HepG2 (cell line): Measurements from ENCODE around the gene FXYD6. TPM values are rescaled to one million over a fixed set of nuclear protein-coding genes. Genes with fewer than 3 reads are reported as not detected.

Experiments
- ATAC-seq: fragments of 200-7000 bp; cut with Tn5 transposase; 3 replicates; pipeline ENCODE4 v1.9.1; 2020; ENCODE audit warnings: mild to moderate bottlenecking, moderate library complexity
- BruUV-seq: library from RNA; stranded (reverse); fragments of 400-500 nt; replicated peaks from 2 replicates; lab custom pipeline; 2021; lab: Mats Ljungman, UMichigan
- CTCF ChIA-PET: fragments of 300-600 bp; formaldehyde crosslinking; extraction: SDS; loops from one replicate; lab custom pipeline; 2021; ENCODE audit warnings: low total read pairs, inconsistent platforms, low intra/inter-chr PET ratio; lab: Yijun Ruan, JAX
- POLR2A ChIA-PET: fragments of 350-600 bp; sonication (Branson Sonifier 250); formaldehyde crosslinking; loops from one replicate; lab custom pipeline; 2020; ENCODE audit warnings: antibody characterized with exemption, inconsistent platforms; lab: Yijun Ruan, JAX
- DNase-seq: peaks from one replicate; pipeline ENCODE4 v3.0.0-alpha.2; 2015; ENCODE audit warnings: low spot score
- FAIRE-seq: peaks from 3 replicates; lab custom pipeline; 2011; peaks lifted over from hg19 to GRCh38; lab: Jason Lieb, UNC
- H2AFZ ChIP-seq: one replicate; pipeline ENCODE4 v1.6.1; 2011; ENCODE audit warnings: low read length, inconsistent platforms
- H3K27ac ChIP-seq: fragments of 300-600 bp; 3 replicates; pipeline ENCODE4 v1.8.0; 2011; ENCODE audit warnings: mixed run types, mild to moderate bottlenecking, mixed read lengths, low read length, inconsistent platforms; ENCODE audit not compliant: insufficient read depth; ENCODE audit errors: extremely low read length
- H3K27me3 ChIP-seq, 2 experiments: fragments of 200-600 bp in 1 of 2; 2 replicates in 1 of 2; 3 replicates in 1 of 2; pipeline versions ENCODE4 v1.6.0 to v1.8.0; 2011; ENCODE audit warnings: low read length in 2 of 2, mild to moderate bottlenecking in 2 of 2, moderate library complexity in 2 of 2, inconsistent platforms in 1 of 2; ENCODE audit not compliant: insufficient read depth in 2 of 2, control insufficient read depth in 1 of 2
- H3K36me3 ChIP-seq, 2 experiments: fragments of 200-600 bp in 1 of 2; replicated peaks in 1 of 2; 2 replicates in 1 of 2; 3 replicates in 1 of 2; pipeline versions ENCODE4 v1.5.1 to v1.8.0; 2011; ENCODE audit warnings: low read length in 2 of 2, inconsistent platforms in 1 of 2; ENCODE audit not compliant: insufficient read depth in 2 of 2, control insufficient read depth in 1 of 2
- H3K4me1 ChIP-seq: 2 replicates; pipeline ENCODE4 v1.5.1; 2012; ENCODE audit warnings: low read length, inconsistent platforms; ENCODE audit not compliant: insufficient read depth
- H3K4me2 ChIP-seq: 2 replicates; pipeline ENCODE4 v1.6.0; 2011; ENCODE audit warnings: low read depth, low read length, inconsistent platforms
- H3K4me3 ChIP-seq, 3 experiments: fragments of 200-600 bp in 1 of 3; sonication (generic), shearing (Covaris generic) in 1 of 3; replicated peaks in 1 of 3; 2 replicates each; pipeline ENCODE4 v1.5.1; 2011 to 2016; ENCODE audit warnings: low read length in 3 of 3, inconsistent platforms in 2 of 3, low read depth in 2 of 3, mild to moderate bottlenecking in 2 of 3, control low read depth in 1 of 3, mixed read lengths in 1 of 3; ENCODE audit not compliant: insufficient read depth in 1 of 3
- H3K79me2 ChIP-seq: one replicate; pipeline ENCODE4 v1.6.1; 2011; ENCODE audit warnings: low read length, inconsistent platforms; ENCODE audit not compliant: insufficient read depth
- H3K9ac ChIP-seq: 2 replicates; pipeline ENCODE4 v1.6.0; 2011; ENCODE audit warnings: mild to moderate bottlenecking, low read depth, low read length, inconsistent platforms; ENCODE audit not compliant: insufficient read depth
- H3K9me3 ChIP-seq: 2 replicates; pipeline ENCODE4 v1.5.1; 2012; ENCODE audit warnings: mild to moderate bottlenecking, low read length
- H4K20me1 ChIP-seq: 2 replicates; pipeline ENCODE4 v1.6.0; 2011; ENCODE audit warnings: inconsistent platforms, mild to moderate bottlenecking, low read length, moderate library complexity; ENCODE audit not compliant: insufficient read depth
- ADNP ChIP-seq: sonication (generic); formaldehyde crosslinking; IDR thresholded peaks from 2 replicates; pipeline ENCODE4 v1.4.0; 2020; ENCODE audit warnings: missing genetic modification reagents
- ASH2L ChIP-seq: fragments of 300-600, 200-600 bp; sonication (generic); IDR thresholded peaks from 2 replicates; pipeline ENCODE4 v1.7.0; 2017; ENCODE audit warnings: low read depth, mild to moderate bottlenecking, moderate library complexity, mixed read lengths, low read length; ENCODE audit not compliant: insufficient read length
- GFI1 ChIP-seq: sonication (generic); formaldehyde crosslinking; IDR thresholded peaks from 2 replicates; pipeline ENCODE4 v1.5.0; 2020; ENCODE audit warnings: missing genetic modification reagents, mild to moderate bottlenecking, borderline replicate concordance
- NFRKB ChIP-seq: fragments of 450-650 bp; IDR thresholded peaks from 2 replicates; pipeline ENCODE4 v1.6.1; 2017
- NPAS2 ChIP-seq: sonication (generic); formaldehyde crosslinking; IDR thresholded peaks from 2 replicates; pipeline ENCODE4 v1.8.0; 2022; ENCODE audit warnings: mild to moderate bottlenecking, missing genetic modification reagents, borderline replicate concordance
- PAF1 ChIP-seq: IDR thresholded peaks from 2 replicates; pipeline ENCODE4 v1.6.1; 2016; ENCODE audit warnings: missing genetic modification reagents, missing compliant biosample characterization
- PHF21A ChIP-seq: sonication (generic); formaldehyde crosslinking; IDR thresholded peaks from 2 replicates; pipeline ENCODE4 v1.5.0; 2020; ENCODE audit warnings: mild to moderate bottlenecking, missing genetic modification reagents
- RFX5 ChIP-seq: IDR thresholded peaks from 2 replicates; pipeline ENCODE4 v1.6.1; 2011; ENCODE audit warnings: low read depth, low read length, improper control_type of control experiment
- TAF1 ChIP-seq: sonication (generic); formaldehyde crosslinking; IDR thresholded peaks from 2 replicates; pipeline ENCODE4 v1.4.0; 2020; ENCODE audit warnings: missing genetic modification reagents
- ZNF282 ChIP-seq: fragments of 450-650 bp; IDR thresholded peaks from 2 replicates; pipeline ENCODE4 v1.6.1; 2018; ENCODE audit not compliant: partially characterized antibody
- ZNF44 ChIP-seq: sonication (generic); formaldehyde crosslinking; IDR thresholded peaks from 2 replicates; pipeline ENCODE4 v1.5.1; 2020; ENCODE audit warnings: mild to moderate bottlenecking, missing genetic modification reagents
- WGBS: methylation state at CpG from one replicate; pipeline ENCODE4 v1.1.6; 2017; ENCODE audit warnings: low lambda C conversion rate; 5-methylcytosine and 5-hydroxymethylcytosine counted together
- in situ Hi-C: cut with HindIII; loops from 2 replicates; pipeline ENCODE4 v1.10.0; 2017; ENCODE audit warnings: low pct_unique_long_range_greater_than_20kb; ENCODE audit not compliant: extremely low pct_ligation_motif_present
- intact Hi-C: fragments of 100-400 bp; cut with micrococcal nuclease; formaldehyde crosslinking; loops from one replicate; pipeline ENCODE4 v1.10.0; 2022; ENCODE audit not compliant: unreplicated experiment
- polyA plus RNA-seq, 8 experiments: library from polyadenylated mRNA; depleted of rRNA in 3 of 8; stranded (reverse) in 7 of 8; unstranded in 1 of 8; fragments of >200 nt; fragmentation: Illumina TruSeq in 4 of 8; extraction: Trizol in 4 of 8; gene quantifications; 2 replicates each; pipeline versions ENCODE4 v1.2.1 to v1.2.3, GENCODE V29; 2011 to 2016; ENCODE audit warnings: low read depth in 4 of 8, missing spikeins in 1 of 8, mixed read lengths in 1 of 8; ENCODE audit not compliant: insufficient read depth in 1 of 8
- total RNA-seq, 5 experiments: library from RNA; depleted of rRNA; stranded (reverse); fragments of >200 nt; fragmentation: Illumina TruSeq; extraction: Trizol; gene quantifications; 2 replicates each; pipeline ENCODE4 v1.2.3, GENCODE V29; 2016; ENCODE audit warnings: low read depth in 1 of 5
- TF ChIP-seq, protein P1 (sequence below): sonication (generic); formaldehyde crosslinking; IDR thresholded peaks from 2 replicates; pipeline ENCODE4 v1.8.1; 2023; ENCODE audit warnings: mild to moderate bottlenecking, missing genetic modification reagents
- TF ChIP-seq, protein P2 (sequence below): sonication (generic); formaldehyde crosslinking; IDR thresholded peaks from 2 replicates; pipeline ENCODE4 v1.4.0; 2020; ENCODE audit warnings: missing genetic modification reagents; ENCODE audit errors: not compliant biosample characterization
- TF ChIP-seq, protein P3 (sequence below): sonication (generic); formaldehyde crosslinking; IDR thresholded peaks from 2 replicates; pipeline ENCODE4 v1.5.0; 2020; ENCODE audit warnings: mild to moderate bottlenecking, missing genetic modification reagents
- TF ChIP-seq, protein P4 (sequence below), 2 experiments: IDR thresholded peaks; 2 replicates each; pipeline ENCODE4 v1.6.1; 2011 to 2012; ENCODE audit warnings: low read length in 2 of 2, borderline replicate concordance in 1 of 2, low read depth in 1 of 2, mild to moderate bottlenecking in 1 of 2, moderate library complexity in 1 of 2
- TF ChIP-seq, protein P5 (sequence below): sonication (generic); formaldehyde crosslinking; IDR thresholded peaks from 2 replicates; pipeline ENCODE4 v1.9.0; 2022; ENCODE audit warnings: low read depth, missing genetic modification reagents

The FXYD6 gene
- total and polyA plus RNA-seq, 2 of the 13 experiments (the other 11 are each of a cell fraction or from before 2014, with no cell fraction given): not detected

DNA sequence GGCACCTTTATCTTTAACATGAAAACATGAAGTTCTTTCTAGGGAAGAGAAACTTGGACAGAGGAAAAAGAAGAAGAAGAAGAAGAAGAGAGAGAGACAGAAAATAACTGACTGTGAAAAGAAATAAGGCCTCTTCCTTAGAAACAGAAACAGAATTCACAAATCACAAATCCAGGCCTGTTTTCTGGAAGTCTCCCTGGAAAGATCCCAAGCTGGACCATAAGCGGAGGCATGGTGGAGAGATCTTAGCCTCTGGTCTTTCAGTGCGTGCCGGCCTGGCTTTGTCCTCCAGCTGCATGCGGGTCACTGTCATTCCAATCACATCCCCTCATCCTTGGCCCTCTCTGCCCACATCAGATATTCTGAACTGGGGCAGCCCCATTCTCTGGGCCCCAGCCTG is 6.9 kb downstream of the FXYD6 start:
- 47% methylated on average over 3 of the region's 4 CpGs for WGBS
- POLR2A ChIA-PET: no interaction called here
- Histone ChIP-seq H3K4me2 (no peak overlapping the region), H4K20me1 (no peaks in the 10 kb centered on the region), H3K4me3 (no peak overlapping the region), H3K79me2 (no peaks in the 10 kb centered on the region), H3K27ac (no peak overlapping the region), H3K9me3 (no peaks in the 10 kb centered on the region), H3K4me1 (no peaks in the 10 kb centered on the region), H3K27me3 (peaks cover 7 to 79% of the 10 kb centered on the region in 2 experiments; a peak in 4 of 5 replicates), H2AFZ (no peak overlapping the region)
- intact Hi-C loops: no loop called here
- BruUV-seq: no TSS peak
- no peak for FAIRE-seq
- no peak for DNase-seq
- ATAC-seq: no peak
- CTCF ChIA-PET: no interaction called here
- in situ Hi-C loops: no loop called here
- TF ChIP-seq NPAS2: no peak
- TF ChIP-seq PAF1: no peak
- TF ChIP-seq, protein P1, sequence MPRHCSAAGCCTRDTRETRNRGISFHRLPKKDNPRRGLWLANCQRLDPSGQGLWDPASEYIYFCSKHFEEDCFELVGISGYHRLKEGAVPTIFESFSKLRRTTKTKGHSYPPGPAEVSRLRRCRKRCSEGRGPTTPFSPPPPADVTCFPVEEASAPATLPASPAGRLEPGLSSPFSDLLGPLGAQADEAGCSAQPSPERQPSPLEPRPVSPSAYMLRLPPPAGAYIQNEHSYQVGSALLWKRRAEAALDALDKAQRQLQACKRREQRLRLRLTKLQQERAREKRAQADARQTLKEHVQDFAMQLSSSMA (CRISPR knock-in tag): no peak
- no peak for TF ChIP-seq RFX5
- TF ChIP-seq, protein P2, sequence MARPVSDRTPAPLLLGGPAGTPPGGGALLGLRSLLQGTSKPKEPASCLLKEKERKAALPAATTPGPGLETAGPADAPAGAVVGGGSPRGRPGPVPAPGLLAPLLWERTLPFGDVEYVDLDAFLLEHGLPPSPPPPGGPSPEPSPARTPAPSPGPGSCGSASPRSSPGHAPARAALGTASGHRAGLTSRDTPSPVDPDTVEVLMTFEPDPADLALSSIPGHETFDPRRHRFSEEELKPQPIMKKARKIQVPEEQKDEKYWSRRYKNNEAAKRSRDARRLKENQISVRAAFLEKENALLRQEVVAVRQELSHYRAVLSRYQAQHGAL: no peak
- TF ChIP-seq ASH2L: no peak
- TF ChIP-seq, protein P3, sequence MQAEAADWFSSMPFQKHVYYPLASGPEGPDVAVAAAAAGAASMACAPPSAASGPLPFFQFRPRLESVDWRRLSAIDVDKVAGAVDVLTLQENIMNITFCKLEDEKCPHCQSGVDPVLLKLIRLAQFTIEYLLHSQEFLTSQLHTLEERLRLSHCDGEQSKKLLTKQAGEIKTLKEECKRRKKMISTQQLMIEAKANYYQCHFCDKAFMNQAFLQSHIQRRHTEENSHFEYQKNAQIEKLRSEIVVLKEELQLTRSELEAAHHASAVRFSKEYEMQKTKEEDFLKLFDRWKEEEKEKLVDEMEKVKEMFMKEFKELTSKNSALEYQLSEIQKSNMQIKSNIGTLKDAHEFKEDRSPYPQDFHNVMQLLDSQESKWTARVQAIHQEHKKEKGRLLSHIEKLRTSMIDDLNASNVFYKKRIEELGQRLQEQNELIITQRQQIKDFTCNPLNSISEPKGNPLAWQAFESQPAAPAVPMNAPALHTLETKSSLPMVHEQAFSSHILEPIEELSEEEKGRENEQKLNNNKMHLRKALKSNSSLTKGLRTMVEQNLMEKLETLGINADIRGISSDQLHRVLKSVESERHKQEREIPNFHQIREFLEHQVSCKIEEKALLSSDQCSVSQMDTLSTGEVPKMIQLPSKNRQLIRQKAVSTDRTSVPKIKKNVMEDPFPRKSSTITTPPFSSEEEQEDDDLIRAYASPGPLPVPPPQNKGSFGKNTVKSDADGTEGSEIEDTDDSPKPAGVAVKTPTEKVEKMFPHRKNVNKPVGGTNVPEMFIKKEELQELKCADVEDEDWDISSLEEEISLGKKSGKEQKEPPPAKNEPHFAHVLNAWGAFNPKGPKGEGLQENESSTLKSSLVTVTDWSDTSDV (CRISPR knock-in tag): no peak
- TF ChIP-seq, protein P4, sequence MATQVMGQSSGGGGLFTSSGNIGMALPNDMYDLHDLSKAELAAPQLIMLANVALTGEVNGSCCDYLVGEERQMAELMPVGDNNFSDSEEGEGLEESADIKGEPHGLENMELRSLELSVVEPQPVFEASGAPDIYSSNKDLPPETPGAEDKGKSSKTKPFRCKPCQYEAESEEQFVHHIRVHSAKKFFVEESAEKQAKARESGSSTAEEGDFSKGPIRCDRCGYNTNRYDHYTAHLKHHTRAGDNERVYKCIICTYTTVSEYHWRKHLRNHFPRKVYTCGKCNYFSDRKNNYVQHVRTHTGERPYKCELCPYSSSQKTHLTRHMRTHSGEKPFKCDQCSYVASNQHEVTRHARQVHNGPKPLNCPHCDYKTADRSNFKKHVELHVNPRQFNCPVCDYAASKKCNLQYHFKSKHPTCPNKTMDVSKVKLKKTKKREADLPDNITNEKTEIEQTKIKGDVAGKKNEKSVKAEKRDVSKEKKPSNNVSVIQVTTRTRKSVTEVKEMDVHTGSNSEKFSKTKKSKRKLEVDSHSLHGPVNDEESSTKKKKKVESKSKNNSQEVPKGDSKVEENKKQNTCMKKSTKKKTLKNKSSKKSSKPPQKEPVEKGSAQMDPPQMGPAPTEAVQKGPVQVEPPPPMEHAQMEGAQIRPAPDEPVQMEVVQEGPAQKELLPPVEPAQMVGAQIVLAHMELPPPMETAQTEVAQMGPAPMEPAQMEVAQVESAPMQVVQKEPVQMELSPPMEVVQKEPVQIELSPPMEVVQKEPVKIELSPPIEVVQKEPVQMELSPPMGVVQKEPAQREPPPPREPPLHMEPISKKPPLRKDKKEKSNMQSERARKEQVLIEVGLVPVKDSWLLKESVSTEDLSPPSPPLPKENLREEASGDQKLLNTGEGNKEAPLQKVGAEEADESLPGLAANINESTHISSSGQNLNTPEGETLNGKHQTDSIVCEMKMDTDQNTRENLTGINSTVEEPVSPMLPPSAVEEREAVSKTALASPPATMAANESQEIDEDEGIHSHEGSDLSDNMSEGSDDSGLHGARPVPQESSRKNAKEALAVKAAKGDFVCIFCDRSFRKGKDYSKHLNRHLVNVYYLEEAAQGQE (IDR thresholded peaks at IDR 0.05; ENCODE audit: borderline replicate concordance in 1 of 2, low read depth in 1 of 2, low read length in 2 of 2): no peak
- TF ChIP-seq ZNF44 (CRISPR knock-in tag): no peak
- no peak for TF ChIP-seq ADNP (CRISPR knock-in tag)
- TF ChIP-seq, protein P5, sequence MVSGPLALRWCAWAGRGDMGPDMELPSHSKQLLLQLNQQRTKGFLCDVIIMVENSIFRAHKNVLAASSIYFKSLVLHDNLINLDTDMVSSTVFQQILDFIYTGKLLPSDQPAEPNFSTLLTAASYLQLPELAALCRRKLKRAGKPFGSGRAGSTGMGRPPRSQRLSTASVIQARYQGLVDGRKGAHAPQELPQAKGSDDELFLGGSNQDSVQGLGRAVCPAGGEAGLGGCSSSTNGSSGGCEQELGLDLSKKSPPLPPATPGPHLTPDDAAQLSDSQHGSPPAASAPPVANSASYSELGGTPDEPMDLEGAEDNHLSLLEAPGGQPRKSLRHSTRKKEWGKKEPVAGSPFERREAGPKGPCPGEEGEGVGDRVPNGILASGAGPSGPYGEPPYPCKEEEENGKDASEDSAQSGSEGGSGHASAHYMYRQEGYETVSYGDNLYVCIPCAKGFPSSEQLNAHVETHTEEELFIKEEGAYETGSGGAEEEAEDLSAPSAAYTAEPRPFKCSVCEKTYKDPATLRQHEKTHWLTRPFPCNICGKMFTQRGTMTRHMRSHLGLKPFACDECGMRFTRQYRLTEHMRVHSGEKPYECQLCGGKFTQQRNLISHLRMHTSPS (CRISPR knock-in tag): no peak
- TF ChIP-seq GFI1: no peak
- no peak for TF ChIP-seq PHF21A (CRISPR knock-in tag)
- no peak for TF ChIP-seq NFRKB
- no peak for TF ChIP-seq TAF1 (CRISPR knock-in tag)
- TF ChIP-seq ZNF282: no peak
- TF ChIP-seq, all 625 proteins: peak for 0
- Histone ChIP-seq H3K9ac (no peak overlapping the region), H3K36me3 (no peaks in the 10 kb centered on the region)
